ENCODE data around the gene CDH1.

Gene CDH1

DNA sequence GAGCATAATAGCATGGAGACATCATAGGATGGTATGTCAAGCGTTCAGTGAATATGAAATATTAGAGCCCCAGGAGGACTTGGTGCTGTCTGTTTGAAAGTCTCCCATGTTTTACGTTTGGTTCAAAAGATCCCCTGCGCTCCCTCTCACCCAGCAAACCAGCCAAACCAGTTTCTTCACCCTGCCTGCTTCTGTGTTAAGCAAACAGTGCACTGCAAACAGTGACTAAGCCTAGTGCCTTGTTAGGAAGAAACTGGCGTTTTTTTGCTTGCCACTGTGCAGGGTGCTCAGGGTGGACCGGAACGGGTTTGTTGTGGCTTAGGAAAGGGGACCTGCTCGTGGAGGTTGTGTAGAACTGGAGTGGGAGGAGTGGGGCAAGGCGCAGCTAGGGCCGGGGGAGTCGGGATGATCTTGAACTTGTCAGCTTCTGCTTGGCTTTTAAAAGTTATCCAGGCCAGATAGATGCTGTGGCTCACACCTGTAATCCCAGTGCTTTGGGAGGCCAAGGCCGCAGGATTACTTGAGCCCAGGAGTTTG is 7.7 kb downstream of the CDH1 start:
- peak; percentile 63 for DNase-seq (ENCODE audit: low read depth, low spot score)
- H3K27me3 ChIP-seq (ENCODE audit: control insufficient read depth, insufficient read depth, low read length): no peaks in the 10 kb centered on the region
- peaks cover 3% of the 10 kb centered on the region for H3K4me1 ChIP-seq (ENCODE audit: control insufficient read depth, insufficient read depth, low read length)
- H3K36me3 ChIP-seq (ENCODE audit: control insufficient read depth, insufficient read depth, low read length): 0 out of 2 replicates have a peak, but pooled peaks cover 2% of the 10 kb centered on the region
- H3K27ac ChIP-seq (ENCODE audit: low read length): no peak overlapping the region
- no peaks in the 10 kb centered on the region for H3K9me3 ChIP-seq (ENCODE audit: control insufficient read depth, insufficient read depth, low read length)
- no CpG with 5 or more reads among the region's 11 CpGs for WGBS (ENCODE audit: insufficient coverage, insufficient read length)
- H3K4me3 ChIP-seq (ENCODE audit: low read length): no peak overlapping the region

DNA sequence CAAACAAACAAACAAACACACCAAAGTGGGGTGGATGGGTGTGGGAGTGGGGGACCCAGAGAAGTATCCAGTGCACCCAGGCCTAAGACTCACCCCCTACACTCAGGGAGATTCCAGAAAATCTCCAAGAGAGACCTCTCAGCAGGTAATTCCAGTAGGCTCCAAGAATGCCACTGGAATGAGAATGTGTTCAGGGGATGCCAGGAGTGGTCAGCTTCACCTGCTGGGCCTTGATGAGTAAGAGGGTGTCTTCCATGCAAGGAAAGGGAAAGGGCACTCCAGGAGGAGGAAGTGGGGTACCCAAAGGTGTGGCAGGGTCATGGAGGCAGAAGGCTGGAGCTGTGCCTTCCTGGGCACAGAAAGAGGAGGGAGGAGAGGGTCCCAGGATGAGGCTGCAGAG is 9.9 kb downstream of the CDH1 start:
- Histone ChIP-seq H3K9me3 (ENCODE audit: control insufficient read depth, insufficient read depth, low read length) (no peaks in the 10 kb centered on the region), H3K27ac (ENCODE audit: low read length) (no peak overlapping the region), H3K4me3 (ENCODE audit: low read length) (no peak overlapping the region), H3K36me3 (ENCODE audit: control insufficient read depth, insufficient read depth, low read length) (peaks cover 2% of the 10 kb centered on the region; the same call in 1 of the 2 replicates), H3K27me3 (ENCODE audit: control insufficient read depth, insufficient read depth, low read length) (no peaks in the 10 kb centered on the region), H3K4me1 (ENCODE audit: control insufficient read depth, insufficient read depth, low read length) (peaks cover 3% of the 10 kb centered on the region)
- DNase-seq (ENCODE audit: low read depth, low spot score): no peak

DNA sequence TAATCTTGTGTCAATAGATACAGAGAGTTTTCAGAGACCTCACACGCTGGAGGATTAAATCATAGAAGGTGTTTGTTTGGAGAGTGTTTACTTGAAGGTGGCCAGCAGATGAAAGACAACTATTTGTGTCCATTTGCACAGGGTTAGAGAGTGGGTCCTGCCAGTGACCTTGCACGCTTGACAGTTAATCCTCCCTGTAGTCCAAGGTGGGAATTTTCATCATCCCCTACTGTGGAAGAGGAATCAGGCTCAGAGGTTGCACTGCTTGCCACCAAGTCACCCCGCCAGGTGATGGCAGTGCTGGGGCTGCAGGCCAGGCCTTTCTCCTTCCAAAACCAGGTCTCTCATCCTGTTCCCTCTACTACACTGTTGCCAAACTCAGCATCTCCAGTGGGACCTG is 12.3 kb downstream of the CDH1 start:
- H3K27me3 ChIP-seq (ENCODE audit: control insufficient read depth, insufficient read depth, low read length): no peaks in the 10 kb centered on the region
- H3K4me3 ChIP-seq (ENCODE audit: low read length): no peak overlapping the region
- no peak overlapping the region for H3K27ac ChIP-seq (ENCODE audit: low read length)
- DNase-seq (ENCODE audit: low read depth, low spot score): no peak
- peaks cover 1% of the 10 kb centered on the region for H3K4me1 ChIP-seq (ENCODE audit: control insufficient read depth, insufficient read depth, low read length)
- peaks cover 2% of the 10 kb centered on the region; the same call in 1 of the 2 replicates for H3K36me3 ChIP-seq (ENCODE audit: control insufficient read depth, insufficient read depth, low read length)
- H3K9me3 ChIP-seq (ENCODE audit: control insufficient read depth, insufficient read depth, low read length): no peaks in the 10 kb centered on the region
- no CpG with 5 or more reads among the region's 3 CpGs for WGBS (ENCODE audit: insufficient coverage, insufficient read length)

DNA sequence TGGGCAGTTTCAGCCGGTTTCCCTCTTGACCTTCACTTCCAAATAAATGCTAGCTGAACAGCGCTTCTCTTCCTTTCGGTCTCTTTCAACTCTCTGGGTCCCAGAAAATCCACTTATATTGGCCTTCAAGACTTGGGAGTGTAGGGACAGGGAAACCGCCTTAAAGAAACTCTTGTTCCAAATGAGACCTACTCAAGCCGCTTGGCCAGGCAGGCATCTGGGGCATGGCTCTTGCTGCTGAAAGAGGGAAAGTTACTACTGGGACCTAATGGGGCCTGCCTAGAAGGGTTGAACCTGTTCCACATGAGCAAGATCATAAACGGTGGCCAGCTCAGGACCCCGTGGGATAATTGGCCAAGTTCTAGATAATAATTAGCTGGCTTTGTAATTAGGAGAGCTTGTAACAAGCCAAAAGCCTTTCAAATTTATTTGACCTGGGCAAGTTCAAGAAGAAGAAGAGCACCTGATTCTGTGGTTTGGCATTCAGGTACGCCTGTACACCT is 13.2 kb downstream of the CDH1 start:
- H3K4me1 ChIP-seq (ENCODE audit: control insufficient read depth, insufficient read depth, low read length): peaks cover 1% of the 10 kb centered on the region
- no peaks in the 10 kb centered on the region for H3K27me3 ChIP-seq (ENCODE audit: control insufficient read depth, insufficient read depth, low read length)
- no peaks in the 10 kb centered on the region for H3K9me3 ChIP-seq (ENCODE audit: control insufficient read depth, insufficient read depth, low read length)
- no peak overlapping the region for H3K4me3 ChIP-seq (ENCODE audit: low read length)
- no CpG with 5 or more reads among the region's 8 CpGs for WGBS (ENCODE audit: insufficient coverage, insufficient read length)
- H3K36me3 ChIP-seq (ENCODE audit: control insufficient read depth, insufficient read depth, low read length): peaks cover 2% of the 10 kb centered on the region; the same call in 1 of the 2 replicates
- H3K27ac ChIP-seq (ENCODE audit: low read length): no peak overlapping the region
- no peak for DNase-seq (ENCODE audit: low read depth, low spot score)

DNA sequence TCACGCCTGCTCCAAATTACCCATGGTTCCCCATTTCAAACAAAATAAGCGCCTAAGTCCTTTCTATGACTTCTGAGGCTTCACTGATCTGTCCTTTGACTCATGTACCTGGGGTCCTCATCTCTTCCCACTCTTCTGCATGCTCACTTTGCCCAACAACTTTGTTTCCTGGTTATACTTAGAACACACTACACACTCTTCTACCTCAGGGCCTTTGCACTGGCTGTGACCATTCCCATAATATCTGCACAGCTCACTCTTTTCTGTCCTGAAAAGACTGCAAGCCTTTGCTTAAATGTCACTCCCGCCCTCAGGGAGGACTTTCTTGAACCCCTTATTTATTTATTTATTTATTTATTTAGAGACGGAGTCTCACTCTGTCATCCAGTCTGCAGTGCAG is 14.1 kb downstream of the CDH1 start:
- Histone ChIP-seq H3K4me1 (ENCODE audit: control insufficient read depth, insufficient read depth, low read length) (peaks cover 1% of the 10 kb centered on the region), H3K27me3 (ENCODE audit: control insufficient read depth, insufficient read depth, low read length) (no peaks in the 10 kb centered on the region), H3K9me3 (ENCODE audit: control insufficient read depth, insufficient read depth, low read length) (no peaks in the 10 kb centered on the region), H3K4me3 (ENCODE audit: low read length) (no peak overlapping the region), H3K36me3 (ENCODE audit: control insufficient read depth, insufficient read depth, low read length) (peaks cover 2% of the 10 kb centered on the region; the same call in 1 of the 2 replicates), H3K27ac (ENCODE audit: low read length) (no peak overlapping the region)
- no CpG with 5 or more reads among the region's 4 CpGs for WGBS (ENCODE audit: insufficient coverage, insufficient read length)
- DNase-seq (ENCODE audit: low read depth, low spot score): no peak

DNA sequence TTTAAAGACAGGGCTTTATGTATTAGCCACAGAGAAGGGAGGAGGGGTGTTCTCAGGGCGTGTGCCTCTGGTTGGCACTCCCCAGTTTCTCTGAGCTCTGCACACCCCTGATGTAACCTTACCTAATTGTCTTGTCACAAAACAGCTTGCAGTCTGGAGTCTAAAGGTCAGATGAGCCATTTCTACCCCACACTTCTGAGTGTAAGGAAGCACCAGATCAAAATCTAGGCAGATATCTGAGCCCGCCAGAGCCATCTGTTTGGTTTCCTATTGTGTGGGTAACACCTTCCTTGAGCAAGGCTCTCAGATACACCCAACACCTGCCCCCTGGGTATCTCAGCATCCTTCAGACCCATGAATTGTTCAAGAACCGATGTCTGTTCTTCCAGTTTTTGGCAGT is 15.5 kb downstream of the CDH1 start:
- Histone ChIP-seq H3K4me1 (ENCODE audit: control insufficient read depth, insufficient read depth, low read length) (no peaks in the 10 kb centered on the region; the same call in 1 of the 2 replicates), H3K4me3 (ENCODE audit: low read length) (no peak overlapping the region), H3K36me3 (ENCODE audit: control insufficient read depth, insufficient read depth, low read length) (peaks cover 2% of the 10 kb centered on the region; the same call in 1 of the 2 replicates), H3K27ac (ENCODE audit: low read length) (no peak overlapping the region), H3K27me3 (ENCODE audit: control insufficient read depth, insufficient read depth, low read length) (no peaks in the 10 kb centered on the region), H3K9me3 (ENCODE audit: control insufficient read depth, insufficient read depth, low read length) (no peaks in the 10 kb centered on the region)
- no CpG with 5 or more reads among the region's 3 CpGs for WGBS (ENCODE audit: insufficient coverage, insufficient read length)
- no peak for DNase-seq (ENCODE audit: low read depth, low spot score)

DNA sequence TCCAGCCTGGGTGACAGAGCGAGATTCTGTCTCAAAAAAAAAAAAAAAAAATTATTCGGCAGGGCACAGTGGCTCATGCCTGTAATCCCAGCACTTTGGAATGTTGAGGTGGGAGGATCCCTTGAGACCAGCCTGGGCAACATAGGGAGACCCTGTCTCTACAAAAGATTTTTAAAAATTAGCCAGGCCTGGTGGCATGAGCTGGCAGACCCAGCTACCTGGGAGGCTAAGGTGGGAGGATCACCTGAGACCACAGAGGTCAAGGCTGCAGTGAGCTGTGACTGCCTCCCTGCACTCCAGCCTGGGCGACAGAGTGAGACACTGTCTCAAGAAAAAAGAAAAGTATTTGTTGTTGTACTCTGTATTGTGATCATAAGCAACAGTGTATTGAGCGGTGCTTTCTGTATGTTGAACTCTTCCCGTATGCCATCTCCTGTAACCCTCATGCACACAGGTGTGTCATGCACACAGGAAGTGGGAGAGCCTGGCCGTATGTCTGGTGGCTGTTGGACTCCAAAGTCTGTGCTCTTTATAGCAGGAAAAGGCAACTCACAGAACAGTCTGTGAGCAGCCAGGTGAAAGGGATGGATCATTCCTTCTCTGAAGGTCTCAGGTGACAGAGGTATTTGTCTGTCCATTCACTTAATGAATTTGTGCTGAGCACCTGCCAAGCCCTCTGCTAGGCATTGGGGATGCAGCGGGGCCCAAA is 17.1 kb downstream of the CDH1 start:
- no peak for DNase-seq (ENCODE audit: low read depth, low spot score)
- no peaks in the 10 kb centered on the region for H3K27me3 ChIP-seq (ENCODE audit: control insufficient read depth, insufficient read depth, low read length)
- no peak overlapping the region for H3K4me3 ChIP-seq (ENCODE audit: low read length)
- WGBS (ENCODE audit: insufficient coverage, insufficient read length): no CpG with 5 or more reads among the region's 7 CpGs
- no peaks in the 10 kb centered on the region for H3K9me3 ChIP-seq (ENCODE audit: control insufficient read depth, insufficient read depth, low read length)
- no peak overlapping the region for H3K27ac ChIP-seq (ENCODE audit: low read length)
- no peaks in the 10 kb centered on the region; the same call in 1 of the 2 replicates for H3K4me1 ChIP-seq (ENCODE audit: control insufficient read depth, insufficient read depth, low read length)
- H3K36me3 ChIP-seq (ENCODE audit: control insufficient read depth, insufficient read depth, low read length): peaks cover 2% of the 10 kb centered on the region; the same call in 1 of the 2 replicates

DNA sequence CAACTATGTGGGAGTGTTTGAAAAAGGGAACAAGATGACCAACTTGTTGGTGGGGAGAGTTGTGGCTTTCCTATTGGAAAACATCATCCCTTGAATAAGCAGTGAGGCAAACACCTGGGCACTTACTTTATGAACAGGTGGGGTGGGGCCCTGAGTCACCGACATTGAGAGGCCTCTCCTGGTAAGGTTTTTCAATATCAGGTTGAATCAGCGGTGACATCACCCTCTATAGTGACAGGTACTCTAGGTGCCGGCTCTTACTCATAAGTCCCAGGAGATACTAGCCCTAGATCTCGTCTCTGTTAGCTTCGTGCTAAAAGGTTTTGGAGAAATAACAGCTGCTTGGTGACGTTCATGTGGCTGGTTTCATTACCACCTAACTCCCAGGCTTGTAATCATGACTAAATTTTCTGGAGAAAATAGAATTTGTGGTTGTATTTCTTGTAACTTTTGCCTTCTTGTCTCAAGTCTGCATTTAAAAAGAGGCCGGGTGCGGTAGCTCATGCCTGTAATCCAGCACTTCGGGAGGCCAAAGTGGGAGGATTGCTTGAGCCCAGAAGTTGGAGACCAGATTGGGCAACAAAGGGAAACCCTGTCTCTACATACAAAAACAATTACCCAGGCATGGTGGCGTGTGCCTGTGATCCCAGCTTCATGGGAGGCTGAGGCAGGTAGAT is 19.3 kb downstream of the CDH1 start:
- Histone ChIP-seq H3K4me3 (ENCODE audit: low read length) (no peak overlapping the region), H3K4me1 (ENCODE audit: control insufficient read depth, insufficient read depth, low read length) (no peaks in the 10 kb centered on the region; the same call in 1 of the 2 replicates), H3K9me3 (ENCODE audit: control insufficient read depth, insufficient read depth, low read length) (no peaks in the 10 kb centered on the region), H3K27me3 (ENCODE audit: control insufficient read depth, insufficient read depth, low read length) (no peaks in the 10 kb centered on the region), H3K36me3 (ENCODE audit: control insufficient read depth, insufficient read depth, low read length) (no peaks in the 10 kb centered on the region), H3K27ac (ENCODE audit: low read length) (no peak overlapping the region)
- DNase-seq (ENCODE audit: low read depth, low spot score): no peak
- no CpG with 5 or more reads among the region's 10 CpGs for WGBS (ENCODE audit: insufficient coverage, insufficient read length)

DNA sequence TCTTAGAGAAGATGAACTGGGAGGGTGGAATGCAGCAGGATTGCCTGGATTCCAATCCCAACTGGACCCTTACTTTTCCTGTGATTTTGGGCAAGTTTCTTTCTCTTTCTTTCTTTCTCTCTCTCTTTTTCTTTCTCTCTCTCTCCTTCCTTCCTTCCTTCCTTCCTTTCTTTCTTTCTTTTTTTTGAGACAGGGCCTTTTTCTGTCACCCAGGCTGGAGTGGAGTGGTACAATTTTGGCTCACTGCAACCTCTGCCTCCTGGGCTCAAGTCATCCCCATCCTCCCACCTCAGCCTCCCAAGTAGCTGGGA is 20.5 kb downstream of the CDH1 start:
- Histone ChIP-seq H3K27me3 (ENCODE audit: control insufficient read depth, insufficient read depth, low read length) (no peaks in the 10 kb centered on the region), H3K27ac (ENCODE audit: low read length) (no peak overlapping the region), H3K4me1 (ENCODE audit: control insufficient read depth, insufficient read depth, low read length) (peaks cover 3% of the 10 kb centered on the region)

DNA sequence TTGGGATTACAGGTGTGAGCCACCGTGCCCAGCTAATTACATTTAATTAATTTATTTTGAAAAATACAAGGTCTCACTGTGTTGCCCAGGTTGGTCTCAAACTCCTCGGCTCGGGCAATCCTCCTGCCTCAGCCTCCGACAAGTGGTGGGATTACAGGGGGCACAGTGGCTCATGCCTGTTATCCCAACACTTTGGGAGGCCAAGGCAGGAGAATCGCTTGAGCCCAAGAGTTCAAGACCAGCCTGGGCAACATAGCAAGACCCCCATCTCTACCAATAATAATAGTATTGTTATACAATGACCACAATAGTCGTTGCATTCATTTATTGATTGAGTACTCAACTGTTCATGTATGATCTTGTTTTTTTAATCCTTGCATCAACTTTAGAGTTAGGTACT is 22.0 kb downstream of the CDH1 start:
- DNase-seq (ENCODE audit: low read depth, low spot score): no peak
- no peaks in the 10 kb centered on the region for H3K9me3 ChIP-seq (ENCODE audit: control insufficient read depth, insufficient read depth, low read length)
- H3K4me3 ChIP-seq (ENCODE audit: low read length): no peak overlapping the region
- H3K4me1 ChIP-seq (ENCODE audit: control insufficient read depth, insufficient read depth, low read length): peaks cover 5% of the 10 kb centered on the region
- no peaks in the 10 kb centered on the region for H3K36me3 ChIP-seq (ENCODE audit: control insufficient read depth, insufficient read depth, low read length)
- H3K27ac ChIP-seq (ENCODE audit: low read length): no peak overlapping the region
- no peaks in the 10 kb centered on the region for H3K27me3 ChIP-seq (ENCODE audit: control insufficient read depth, insufficient read depth, low read length)
- no CpG with 5 or more reads among the region's 6 CpGs for WGBS (ENCODE audit: insufficient coverage, insufficient read length)

More for the DNA sequence above, 20.5 kb downstream of the CDH1 start:
- Histone ChIP-seq H3K36me3 (ENCODE audit: control insufficient read depth, insufficient read depth, low read length) (no peaks in the 10 kb centered on the region), H3K9me3 (ENCODE audit: control insufficient read depth, insufficient read depth, low read length) (no peaks in the 10 kb centered on the region), H3K4me3 (ENCODE audit: low read length) (no peak overlapping the region)
- DNase-seq (ENCODE audit: low read depth, low spot score): no peak

Measured in iPS DF 6.9 (cell line).